Astrocyte (in vitro differentiated cells and primary cell): ENCODE results near the gene CKS1B. TPM values are rescaled to one million over a fixed set of nuclear protein-coding genes. Genes with fewer than 3 reads are reported as not detected.
A peak's percentile ranks its signal among the peaks of the same experiment; 100 is the strongest.

Experiments
- DNase-seq: peaks from one replicate; pipeline ENCODE4 v3.0.0-alpha.2; 2010; ENCODE audit warnings: low read depth
- FAIRE-seq: peaks from 2 replicates; lab custom pipeline; 2011; peaks lifted over from hg19 to GRCh38; lab: Jason Lieb, UNC
- H2AFZ ChIP-seq: 2 replicates; pipeline ENCODE4 v1.6.0; 2012; ENCODE audit warnings: low read depth, low read length, inconsistent platforms
- H3K27ac ChIP-seq: 2 replicates; pipeline ENCODE4 v1.5.1; 2011; ENCODE audit warnings: low read depth, low read length, inconsistent platforms
- H3K27me3 ChIP-seq: 2 replicates; pipeline ENCODE4 v1.6.0; 2011; ENCODE audit warnings: low read length, inconsistent platforms; ENCODE audit not compliant: insufficient read depth
- H3K36me3 ChIP-seq: 2 replicates; pipeline ENCODE4 v1.5.1; 2011; ENCODE audit warnings: low read length, inconsistent platforms; ENCODE audit not compliant: insufficient read depth
- H3K4me1 ChIP-seq: 2 replicates; pipeline ENCODE4 v1.5.1; 2011; ENCODE audit warnings: low read length, inconsistent platforms; ENCODE audit not compliant: insufficient read depth
- H3K4me2 ChIP-seq: 2 replicates; pipeline ENCODE4 v1.6.0; 2012; ENCODE audit warnings: low read length, inconsistent platforms
- H3K4me3 ChIP-seq: 2 replicates; pipeline ENCODE4 v1.5.1; 2011; ENCODE audit warnings: low read depth, mild to moderate bottlenecking, low read length, inconsistent platforms; ENCODE audit not compliant: insufficient read depth
- H3K79me2 ChIP-seq: 2 replicates; pipeline ENCODE4 v1.6.0; 2012; ENCODE audit warnings: mild to moderate bottlenecking, low read length, inconsistent platforms; ENCODE audit not compliant: insufficient read depth
- H3K9ac ChIP-seq: 2 replicates; pipeline ENCODE4 v1.6.0; 2012; ENCODE audit warnings: mild to moderate bottlenecking, low read length, inconsistent platforms
- H3K9me3 ChIP-seq: 2 replicates; pipeline ENCODE4 v1.5.1; 2012; ENCODE audit warnings: low read depth, mild to moderate bottlenecking, low read length, inconsistent platforms; ENCODE audit not compliant: insufficient read depth
- H4K20me1 ChIP-seq: 2 replicates; pipeline ENCODE4 v1.6.0; 2012; ENCODE audit warnings: low read length, inconsistent platforms; ENCODE audit not compliant: insufficient read depth
- H3K27ac Mint-ChIP-seq: one replicate; pipeline ENCODE4 v1.8.0; 2021; ENCODE audit warnings: mild to moderate bottlenecking, mixed read lengths; ENCODE audit not compliant: unreplicated experiment
- H3K27me3 Mint-ChIP-seq: one replicate; pipeline ENCODE4 v1.8.0; 2021; ENCODE audit warnings: low read depth, mixed read lengths; ENCODE audit not compliant: unreplicated experiment
- H3K36me3 Mint-ChIP-seq: one replicate; pipeline ENCODE4 v1.8.0; 2021; ENCODE audit warnings: low read depth, mixed read lengths; ENCODE audit not compliant: unreplicated experiment
- H3K4me1 Mint-ChIP-seq: one replicate; pipeline ENCODE4 v1.8.0; 2021; ENCODE audit warnings: low read depth, mixed read lengths; ENCODE audit not compliant: unreplicated experiment
- H3K4me3 Mint-ChIP-seq: one replicate; pipeline ENCODE4 v1.8.0; 2021; ENCODE audit warnings: mild to moderate bottlenecking, moderate library complexity, mixed read lengths; ENCODE audit not compliant: unreplicated experiment
- H3K9me3 Mint-ChIP-seq: one replicate; pipeline ENCODE4 v1.8.0; 2021; ENCODE audit warnings: mild to moderate bottlenecking, mixed read lengths; ENCODE audit not compliant: unreplicated experiment
- CTCF ChIP-seq: IDR thresholded peaks from 2 replicates; pipeline ENCODE4 v1.5.1; 2011; ENCODE audit warnings: low read depth, mild to moderate bottlenecking, inconsistent platforms, low read length, moderate library complexity; ENCODE audit not compliant: insufficient read depth
- EZH2 ChIP-seq: IDR thresholded peaks from 2 replicates; pipeline ENCODE4 v1.6.1; 2012; ENCODE audit warnings: mild to moderate bottlenecking, low read length, inconsistent platforms; ENCODE audit not compliant: insufficient read depth
- total RNA-seq: library from RNA; stranded (reverse); gene quantifications from 2 replicates; pipeline ENCODE4 v1.2.1, GENCODE V29; 2021

CKS1B gene
- total RNA-seq, 1 donor from 2014 or later = 37.9 TPM

- no peak overlapping the region for H2AFZ ChIP-seq
- H3K27ac Mint-ChIP-seq = no peak overlapping the region
- H3K4me1 Mint-ChIP-seq = peaks cover 31% of the 10 kb centered on the region
- peak overlapping the region; percentile 94 for H3K4me2 ChIP-seq
- H3K9ac ChIP-seq = peak overlapping the region; percentile 91
- peak overlapping the region; percentile 21 for H3K27ac ChIP-seq
- H3K27me3 Mint-ChIP-seq = no peaks in the 10 kb centered on the region
- no peak for FAIRE-seq
- DNase-seq = no peak
- H3K36me3 ChIP-seq = peaks cover 34% of the 10 kb centered on the region
- no peaks in the 10 kb centered on the region for H3K9me3 ChIP-seq
- peaks cover 70% of the 10 kb centered on the region for H3K79me2 ChIP-seq
- TF ChIP-seq CTCF (no peak), EZH2 (no peak)
- H4K20me1 ChIP-seq = peaks cover 62% of the 10 kb centered on the region
- H3K4me3 ChIP-seq = peak overlapping the region; percentile 77
- H3K9me3 Mint-ChIP-seq = no peaks in the 10 kb centered on the region
- peaks cover 43% of the 10 kb centered on the region for H3K4me1 ChIP-seq
- peak overlapping the region; percentile 93 for H3K4me3 Mint-ChIP-seq
- peaks cover 10% of the 10 kb centered on the region for H3K36me3 Mint-ChIP-seq
- H3K27me3 ChIP-seq = no peaks in the 10 kb centered on the region
These were observed 5.2 kb upstream of the CKS1B start for GRCh38 chr1:154969246-154969645.

GRCh38 chr1:154969860-154970452 is 4.5 kb upstream of the CKS1B start:
- no peak for TF ChIP-seq CTCF
- TF ChIP-seq EZH2 = no peak
- Histone ChIP-seq H3K4me3 (peak overlapping the region; percentile 77), H3K4me2 (peak overlapping the region; percentile 94), H3K79me2 (peaks cover 66% of the 10 kb centered on the region), H3K27me3 (no peaks in the 10 kb centered on the region), H3K9ac (peak overlapping the region; percentile 91), H3K9me3 (no peaks in the 10 kb centered on the region), H3K4me1 (peaks cover 43% of the 10 kb centered on the region), H2AFZ (no peak overlapping the region), H3K27ac (peak overlapping the region; percentile 99), H3K36me3 (peaks cover 28% of the 10 kb centered on the region), H4K20me1 (peaks cover 55% of the 10 kb centered on the region)
- Mint-ChIP-seq H3K4me1 (peaks cover 31% of the 10 kb centered on the region), H3K9me3 (no peaks in the 10 kb centered on the region), H3K36me3 (peaks cover 6% of the 10 kb centered on the region), H3K27me3 (no peaks in the 10 kb centered on the region), H3K4me3 (peak overlapping the region; percentile 93), H3K27ac (no peak overlapping the region)
- FAIRE-seq = no peak
- DNase-seq = no peak

- peaks cover 3% of the 10 kb centered on the region for H3K36me3 Mint-ChIP-seq
- FAIRE-seq (no peak), DNase-seq (peak; percentile 91)
- peak within 1 kb of the TSS; percentile 99 for H3K27ac ChIP-seq
- peak within 1 kb of the TSS; percentile 77 for H3K4me3 ChIP-seq
- H4K20me1 ChIP-seq = peaks cover 47% of the 10 kb centered on the region
- peaks cover 67% of the 10 kb centered on the region for H3K79me2 ChIP-seq
- peaks cover 29% of the 10 kb centered on the region for H3K4me1 Mint-ChIP-seq
- TF ChIP-seq CTCF = no peak
- TF ChIP-seq EZH2 = no peak
- H3K27me3 ChIP-seq = no peaks in the 10 kb centered on the region
- H3K36me3 ChIP-seq = peaks cover 22% of the 10 kb centered on the region
- H3K4me3 Mint-ChIP-seq = peak within 1 kb of the TSS; percentile 93
- H3K9me3 ChIP-seq = no peaks in the 10 kb centered on the region
- H3K27ac Mint-ChIP-seq = no peak within 1 kb of the TSS
- peaks cover 43% of the 10 kb centered on the region for H3K4me1 ChIP-seq
- H2AFZ ChIP-seq = no peak within 1 kb of the TSS
- H3K9ac ChIP-seq = peak within 1 kb of the TSS; percentile 91
- peak within 1 kb of the TSS; percentile 94 for H3K4me2 ChIP-seq
- no peaks in the 10 kb centered on the region for H3K27me3 Mint-ChIP-seq
- H3K9me3 Mint-ChIP-seq = no peaks in the 10 kb centered on the region
These were observed 3.7 kb upstream of the CKS1B start, which contains the start of gene SHC1 for GRCh38 chr1:154970631-154971340. SHC1 (minus strand) TSS chr1:154970747; CDS start chr1:154970526, 221 bp downstream.
